ENCODE data around the gene AFDN.
"Not testable (repeated sequence)": the region's sequence is repeated elsewhere in the genome, so short reads cannot be mapped to it uniquely, and the experiment has no call there.

The AFDN gene

DNA sequence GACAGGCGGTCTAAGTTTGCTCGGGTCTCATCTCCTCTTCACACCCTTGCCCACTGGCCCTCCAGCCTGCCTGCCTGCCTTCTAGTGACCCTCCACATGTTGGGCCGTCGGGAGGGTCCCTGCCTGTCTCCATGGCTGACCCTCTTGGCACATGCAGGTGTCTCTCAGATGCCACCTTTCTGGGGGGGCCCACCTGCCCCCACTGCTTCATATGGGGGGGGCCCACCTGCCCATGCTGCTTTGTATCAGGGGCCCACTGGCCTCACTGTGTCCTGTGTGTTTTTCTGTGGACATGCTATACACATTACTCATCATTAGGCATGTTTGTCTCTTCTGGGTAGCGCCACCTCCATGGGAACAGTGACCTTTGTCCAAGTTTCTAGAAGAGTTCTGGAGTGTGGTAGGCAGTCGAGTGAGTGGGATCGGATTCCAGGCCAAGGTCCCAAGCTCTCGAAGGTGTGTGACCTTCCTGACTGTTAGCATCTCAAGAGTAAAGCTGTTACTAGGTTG is 130.3 kb downstream of the AFDN start:
- no peak for DNase-seq

DNA sequence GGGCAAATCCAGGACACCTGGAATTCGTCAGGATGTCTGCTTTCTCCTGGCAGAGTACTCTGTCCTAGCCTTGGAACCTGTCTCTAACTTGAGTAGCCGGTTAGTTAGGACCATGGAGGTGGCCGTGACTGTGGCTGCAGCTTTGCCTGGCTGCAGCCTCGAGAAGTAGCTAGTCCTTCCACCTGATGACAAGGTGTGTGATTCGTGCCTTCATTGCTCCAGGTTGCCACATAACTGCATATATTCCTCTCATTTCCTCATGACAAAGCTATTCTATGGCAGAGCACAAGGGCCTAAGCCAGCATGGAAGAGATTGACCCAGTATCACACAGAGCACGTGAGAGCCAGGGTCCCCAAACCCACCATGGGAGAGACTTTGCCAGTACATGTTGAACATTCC is 130.9 kb downstream of the AFDN start:
- DNase-seq = no peak

DNA sequence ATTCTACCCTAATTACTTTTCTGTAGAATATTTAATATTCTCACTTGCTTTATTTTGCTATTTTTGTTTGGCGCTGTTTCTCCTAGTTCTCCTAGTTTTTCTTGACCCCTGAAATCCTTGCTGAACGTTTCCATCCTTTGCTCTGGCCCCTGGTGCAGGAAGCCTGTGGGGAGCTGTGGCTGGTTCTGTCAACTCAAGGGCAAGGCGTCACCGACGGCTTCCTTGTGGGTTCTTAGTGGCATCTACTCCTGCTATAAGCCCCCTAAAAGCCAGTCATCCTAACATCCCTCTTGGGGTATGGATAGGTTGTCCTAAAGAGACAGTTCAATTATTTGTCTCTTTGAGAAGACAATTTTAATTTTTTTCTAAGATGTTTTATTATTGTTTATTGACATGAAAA is 133.9 kb downstream of the AFDN start:
- DNase-seq = no peak

DNA sequence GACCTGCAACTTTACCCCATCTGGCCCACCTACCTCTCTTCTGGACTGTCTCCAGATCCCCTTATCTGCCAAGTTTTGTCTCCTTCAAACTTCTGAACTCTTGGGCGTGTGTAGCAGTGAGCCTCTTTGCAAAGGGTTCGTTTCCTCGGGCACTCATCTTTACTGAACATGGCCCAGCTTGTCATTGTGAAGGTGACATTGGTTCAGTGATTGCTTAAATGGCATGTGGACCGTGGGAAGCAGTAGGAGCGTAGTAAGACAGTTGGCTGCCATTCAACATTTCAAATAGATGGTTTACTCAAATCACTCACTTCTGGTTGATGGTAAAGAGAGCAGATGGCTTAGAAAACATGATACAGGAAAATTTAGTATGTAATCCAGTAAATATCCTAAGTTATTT is 136.0 kb downstream of the AFDN start:
- DNase-seq = no peak

DNA sequence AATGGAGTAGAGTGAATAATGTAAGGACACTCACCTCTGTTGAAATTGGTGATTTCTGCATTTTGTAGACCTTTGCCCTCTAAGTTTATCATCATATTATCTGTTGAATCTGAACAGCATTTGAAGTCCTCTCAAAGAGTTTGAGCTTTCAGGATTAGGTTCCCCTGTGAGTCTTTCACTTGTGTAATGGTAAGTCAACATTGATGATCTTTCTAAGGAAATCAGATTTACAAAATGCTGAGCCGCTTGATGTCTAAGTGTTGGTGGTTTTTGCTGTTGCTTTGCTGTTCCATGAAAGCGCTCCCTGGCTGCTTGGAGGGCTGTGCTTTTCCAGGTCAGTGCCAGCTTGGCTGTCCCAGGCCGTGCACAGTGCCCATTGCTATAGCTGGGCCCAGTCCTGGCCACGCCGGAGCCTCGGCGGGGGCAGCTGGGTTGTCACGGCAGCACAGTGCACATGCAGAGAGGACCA is 136.9 kb downstream of the AFDN start:
- no peak for DNase-seq

DNA sequence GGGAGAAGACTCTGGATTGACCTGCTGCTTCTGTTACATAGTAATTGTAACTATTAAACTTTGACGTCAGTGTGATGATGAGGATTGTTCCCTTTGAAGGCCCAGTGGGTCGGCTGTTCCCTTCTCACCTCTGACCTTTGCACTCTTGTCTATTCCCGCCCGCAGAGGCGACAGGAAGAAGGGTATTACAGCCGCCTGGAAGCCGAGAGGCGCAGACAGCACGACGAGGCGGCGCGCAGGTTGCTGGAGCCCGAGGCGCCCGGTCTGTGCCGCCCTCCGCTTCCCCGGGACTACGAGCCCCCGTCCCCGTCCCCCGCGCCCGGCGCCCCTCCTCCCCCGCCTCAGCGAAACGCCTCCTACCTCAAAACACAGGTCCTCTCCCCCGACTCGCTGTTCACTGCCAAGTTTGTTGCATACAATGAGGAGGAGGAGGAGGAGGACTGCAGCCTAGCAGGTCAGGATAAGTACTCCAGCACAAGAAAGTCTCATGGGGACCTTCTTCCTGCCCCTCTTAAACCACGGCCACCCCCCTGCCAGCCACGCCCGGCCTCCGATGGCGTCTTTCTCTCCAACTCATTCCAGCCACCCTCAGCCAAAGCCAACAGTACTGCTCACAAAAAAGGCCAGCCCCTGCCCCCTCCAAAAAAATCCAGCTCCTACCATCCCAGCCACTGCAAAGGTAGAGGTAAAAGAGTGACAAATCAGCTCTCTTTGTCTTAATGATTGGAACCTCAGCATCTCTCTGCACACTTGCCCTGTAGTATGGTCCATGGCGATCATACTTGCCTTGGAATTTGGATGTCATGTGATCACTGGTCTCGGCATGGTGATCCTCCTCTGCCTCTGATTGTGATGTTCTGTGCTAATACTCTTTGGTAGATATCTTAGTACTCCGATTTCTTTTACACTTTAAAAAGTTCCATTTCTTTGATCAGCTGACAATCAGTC is 139.2 kb downstream of the AFDN start:
- DNase-seq = no peak

DNA sequence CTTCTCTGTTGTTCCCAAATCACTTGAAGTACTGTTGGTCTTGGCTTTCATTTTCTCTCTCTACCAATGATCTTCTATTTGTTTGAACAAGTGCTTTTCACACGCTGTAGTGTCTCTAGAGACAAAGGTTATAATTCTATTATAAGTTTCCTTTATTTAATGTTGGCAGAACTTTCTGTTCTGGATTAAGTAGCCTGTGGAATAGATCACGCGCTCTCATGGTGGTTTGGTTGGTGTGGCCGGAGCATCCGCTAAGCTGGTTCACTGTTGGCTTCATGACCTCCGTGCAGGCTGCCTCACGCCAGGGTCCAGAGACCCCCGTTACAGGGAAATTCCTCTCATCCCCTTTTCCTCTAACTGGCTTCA is 139.8 kb downstream of the AFDN start:
- no peak for DNase-seq

DNA sequence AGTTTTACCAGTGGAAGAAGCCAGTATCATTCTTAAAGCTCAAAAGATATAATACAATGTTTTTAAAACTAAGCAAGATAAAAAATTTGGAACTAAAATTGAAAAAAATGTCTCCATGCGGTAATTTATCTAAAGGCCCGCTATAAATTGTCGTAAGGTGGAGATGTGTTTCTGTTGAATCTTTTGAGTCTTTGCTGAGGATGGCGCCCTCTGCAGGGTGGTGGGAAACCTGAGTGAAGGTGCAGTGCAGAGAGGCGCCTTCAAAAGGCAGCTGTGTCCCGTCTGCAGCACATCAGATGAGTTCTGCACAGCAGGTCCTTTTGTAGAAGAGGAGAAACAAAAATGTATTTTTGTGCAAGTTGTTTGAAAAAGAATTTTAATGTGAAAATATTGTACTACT is 141.4 kb downstream of the AFDN start:
- no peak for DNase-seq

DNA sequence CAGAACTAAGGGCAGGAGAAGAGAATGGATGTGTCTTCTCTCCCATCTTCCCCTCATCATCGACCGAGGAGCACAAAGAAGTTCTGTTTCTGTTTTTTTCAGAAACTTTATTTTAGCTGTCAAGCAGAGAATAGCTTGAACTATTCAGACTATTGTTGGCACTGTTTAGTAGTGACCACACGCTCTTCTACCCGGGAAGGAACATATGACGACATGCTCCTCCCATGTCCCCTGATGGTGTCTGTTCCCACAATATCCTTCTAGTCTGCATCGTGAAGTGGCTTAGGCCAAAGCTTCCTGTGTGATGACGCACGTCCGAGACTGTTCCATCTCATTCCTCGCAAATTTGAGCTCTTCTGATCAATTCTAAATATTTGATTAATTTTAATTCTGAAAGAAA is 143.5 kb downstream of the AFDN start:
- no peak for DNase-seq

DNA sequence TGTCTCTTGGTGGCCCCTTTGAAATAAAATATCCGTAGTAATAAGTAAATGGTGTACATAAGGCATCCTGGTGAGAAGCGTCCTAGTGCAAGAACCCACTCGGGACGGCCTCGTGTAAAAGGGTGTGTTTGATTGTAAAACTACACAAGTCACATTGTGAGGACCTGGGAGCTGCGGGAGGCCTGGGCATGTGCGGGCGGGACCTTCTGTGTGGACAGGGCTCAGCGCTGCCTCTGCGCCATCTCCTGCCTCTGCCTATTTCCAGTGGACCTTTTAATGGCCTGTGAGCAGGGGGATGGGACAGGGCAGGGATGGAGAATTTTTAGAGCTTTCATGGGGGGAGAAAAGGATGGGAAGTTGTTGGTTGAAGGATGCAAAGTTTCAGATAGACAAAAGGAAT is 145.5 kb downstream of the AFDN start:
- no peak for DNase-seq

DNA sequence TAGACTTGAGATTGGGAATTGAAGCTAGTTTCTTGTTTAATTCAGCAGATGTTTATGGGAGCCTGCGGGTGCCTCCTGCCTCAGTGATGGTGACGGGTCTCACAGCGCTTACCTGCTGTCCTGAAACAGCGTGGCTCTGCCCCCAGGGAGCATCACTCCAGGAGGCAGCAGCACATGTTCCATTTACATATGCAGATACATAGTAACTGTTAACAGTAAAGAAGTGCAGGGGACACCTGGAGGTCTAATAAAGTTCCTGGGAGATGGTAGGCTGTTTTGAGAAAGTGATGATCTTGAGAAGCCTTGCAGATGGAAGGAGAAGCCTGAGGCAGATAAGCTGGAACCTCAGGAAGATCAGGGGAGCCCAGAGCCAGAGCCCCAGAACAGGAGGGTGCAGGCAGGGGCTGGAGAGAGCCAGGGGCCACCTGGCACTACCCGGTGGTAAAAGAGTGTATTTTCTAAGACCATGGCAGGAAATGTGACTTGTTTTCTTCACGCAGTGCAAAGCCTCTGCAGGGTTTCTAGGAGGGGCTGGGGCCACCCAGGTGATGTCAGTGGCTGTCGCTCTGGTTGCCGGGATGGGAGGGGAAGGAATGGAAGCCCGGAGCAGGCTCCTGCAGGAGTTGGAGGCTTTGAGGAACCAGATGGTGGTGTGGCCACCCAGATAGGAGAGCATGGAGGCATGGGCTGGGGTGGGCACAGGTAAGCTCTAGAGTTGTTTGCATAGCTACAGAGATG is 146.6 kb downstream of the AFDN start:
- DNase-seq = no peak

DNA sequence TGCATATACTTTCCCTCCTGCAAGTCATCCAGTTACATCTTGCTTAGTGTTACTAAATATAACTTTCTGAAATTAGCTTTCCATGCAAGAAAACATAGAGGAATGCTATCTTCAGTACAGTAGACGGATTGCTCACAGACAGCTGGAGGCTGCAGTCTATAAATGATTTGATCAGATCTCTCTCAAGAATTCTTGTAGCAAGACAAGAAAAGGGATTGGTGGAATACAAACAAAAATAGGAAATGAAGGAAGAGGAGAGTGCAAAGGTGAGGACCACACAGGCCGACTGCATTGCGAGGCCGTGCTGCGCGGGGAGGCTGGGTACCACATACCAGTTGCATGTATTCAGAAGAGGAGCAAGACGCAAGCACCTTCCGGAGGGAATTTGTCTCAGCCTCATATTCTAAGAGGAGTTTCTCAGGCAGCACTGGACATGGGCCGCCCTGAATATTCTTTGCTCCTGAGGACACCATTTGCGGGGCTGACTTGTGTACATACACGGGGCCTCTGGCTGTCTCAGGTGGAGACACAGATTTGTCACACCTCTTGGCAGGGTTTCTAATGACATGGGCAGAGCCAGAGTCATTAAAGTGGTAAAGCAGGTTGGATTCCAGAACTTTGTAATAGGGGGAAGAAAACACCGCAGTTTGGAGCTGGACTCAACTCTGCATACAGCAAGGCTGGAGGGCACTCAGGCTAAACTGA is 148.1 kb downstream of the AFDN start:
- no peak for DNase-seq

DNA sequence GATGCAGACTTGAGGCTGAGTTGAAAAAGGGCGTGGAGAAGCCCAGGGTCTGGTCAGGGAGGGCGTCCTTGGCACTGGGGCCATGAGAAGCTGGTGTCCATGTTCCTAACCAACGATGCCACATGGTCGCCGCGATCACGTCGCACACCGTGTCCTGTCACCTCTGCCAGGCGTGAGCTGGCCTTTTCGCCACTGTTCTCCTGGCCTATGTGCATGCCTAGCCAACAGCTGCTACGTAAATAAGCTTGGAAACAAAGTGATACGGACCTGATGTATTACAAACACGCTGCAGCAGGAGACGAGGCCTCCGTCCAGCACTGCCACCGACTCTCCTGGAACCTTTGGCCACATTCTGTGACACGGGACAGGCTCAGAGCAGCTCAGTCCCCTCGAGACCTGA is 148.7 kb downstream of the AFDN start:
- DNase-seq = no peak

DNA sequence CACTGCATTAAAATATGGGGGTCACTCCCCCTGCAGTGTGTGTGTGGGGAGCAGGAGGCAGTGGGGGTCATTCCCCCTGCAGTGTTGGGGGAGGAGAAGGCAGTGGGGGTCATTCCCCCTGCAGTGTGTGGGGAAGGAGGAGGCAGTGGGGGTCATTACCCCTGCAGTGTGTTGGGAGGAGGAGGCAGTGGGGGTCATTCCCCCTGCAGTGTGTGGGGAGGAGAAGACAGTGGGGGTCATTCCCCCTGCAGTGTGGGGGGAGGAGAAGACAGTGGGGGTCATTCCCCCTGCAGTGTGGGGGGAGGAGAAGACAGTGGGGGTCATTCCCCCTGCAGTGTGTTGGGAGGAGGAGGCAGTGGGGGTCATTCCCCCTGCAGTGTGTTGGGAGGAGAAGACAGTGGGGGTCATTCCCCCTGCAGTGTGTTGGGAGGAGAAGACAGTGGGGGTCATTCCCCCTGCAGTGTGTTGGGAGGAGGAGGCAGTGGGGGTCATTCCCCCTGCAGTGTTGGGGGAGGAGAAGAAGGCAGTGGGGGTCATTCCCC is 149.5 kb downstream of the AFDN start:
- DNase-seq = not testable (repeated sequence)

DNA sequence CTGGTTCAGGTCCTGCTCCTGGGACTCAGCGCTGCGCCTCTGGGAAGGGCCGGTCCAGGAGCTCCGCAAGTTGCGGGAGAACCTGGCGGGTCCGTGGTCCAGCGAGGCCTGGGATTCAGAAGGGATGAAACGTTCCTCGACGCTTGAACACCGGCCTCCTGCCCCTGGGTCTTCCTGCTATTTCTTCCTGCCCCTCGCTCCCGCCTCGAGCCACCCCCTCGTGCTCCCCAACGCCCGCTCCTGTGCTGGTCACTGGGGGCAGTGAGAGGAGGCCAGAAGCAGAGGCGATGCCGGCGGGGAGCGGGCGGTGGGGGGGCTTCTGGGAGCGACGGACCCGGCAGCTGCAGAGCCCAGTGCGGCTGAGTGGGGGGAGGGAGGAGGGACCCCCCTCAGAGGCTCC is 150.0 kb downstream of the AFDN start:
- DNase-seq = no peak

DNA sequence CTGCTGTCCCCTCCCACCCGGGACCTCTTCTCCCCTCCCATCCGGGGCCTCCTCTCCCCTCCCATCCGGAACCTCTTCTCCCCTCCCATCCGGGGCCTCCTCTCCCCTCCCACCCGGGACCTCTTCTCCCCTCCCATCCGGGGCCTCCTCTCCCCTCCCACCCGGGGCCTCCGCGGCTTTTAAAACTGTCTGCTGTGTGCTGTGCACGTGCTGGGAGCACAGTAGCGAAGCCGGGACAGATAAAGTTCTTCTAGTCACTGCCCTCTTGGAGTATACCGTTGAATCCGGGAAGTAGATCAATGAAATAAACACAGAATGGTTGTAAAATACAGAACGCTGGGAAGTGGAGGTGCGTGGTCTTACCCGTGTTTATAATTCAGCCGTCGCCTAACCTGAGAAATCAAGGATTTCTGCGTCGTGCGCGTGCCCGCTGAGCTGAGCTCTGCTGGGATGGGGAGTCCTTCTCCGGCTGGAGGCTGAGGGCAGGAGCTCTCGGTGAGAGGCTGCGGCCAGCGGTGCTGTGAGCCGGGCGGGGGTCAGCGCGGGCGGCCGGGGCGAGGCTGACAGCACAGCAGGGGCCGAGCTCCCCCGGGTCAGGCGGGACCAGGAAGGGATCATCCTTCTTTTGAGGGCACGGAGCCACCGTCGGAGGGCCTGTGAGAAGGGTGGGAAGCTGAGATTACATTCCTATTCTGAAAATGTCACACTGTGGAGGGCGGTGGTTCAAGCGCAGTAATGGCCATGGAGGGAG is 151.2 kb downstream of the AFDN start:
- DNase-seq = no peak

DNA sequence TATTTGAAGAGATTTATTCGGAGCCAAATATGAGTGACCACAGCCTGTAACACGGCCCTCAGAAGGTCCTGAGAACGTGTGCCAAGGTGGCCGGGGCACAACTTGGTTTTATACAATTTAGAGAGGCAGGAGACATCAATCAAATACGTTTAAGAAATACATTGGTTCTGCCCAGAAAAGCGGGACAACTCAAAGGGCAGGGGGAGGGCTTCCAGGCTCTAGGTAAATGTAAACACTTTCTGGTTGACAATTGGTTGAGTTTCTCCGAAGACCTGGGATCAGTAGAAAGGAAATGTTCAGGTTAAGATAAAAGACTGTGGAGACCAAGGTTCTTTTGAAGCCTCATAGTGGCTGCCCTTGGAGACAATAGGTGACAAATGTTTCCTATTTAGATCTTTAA is 151.9 kb downstream of the AFDN start:
- no peak for DNase-seq

DNA sequence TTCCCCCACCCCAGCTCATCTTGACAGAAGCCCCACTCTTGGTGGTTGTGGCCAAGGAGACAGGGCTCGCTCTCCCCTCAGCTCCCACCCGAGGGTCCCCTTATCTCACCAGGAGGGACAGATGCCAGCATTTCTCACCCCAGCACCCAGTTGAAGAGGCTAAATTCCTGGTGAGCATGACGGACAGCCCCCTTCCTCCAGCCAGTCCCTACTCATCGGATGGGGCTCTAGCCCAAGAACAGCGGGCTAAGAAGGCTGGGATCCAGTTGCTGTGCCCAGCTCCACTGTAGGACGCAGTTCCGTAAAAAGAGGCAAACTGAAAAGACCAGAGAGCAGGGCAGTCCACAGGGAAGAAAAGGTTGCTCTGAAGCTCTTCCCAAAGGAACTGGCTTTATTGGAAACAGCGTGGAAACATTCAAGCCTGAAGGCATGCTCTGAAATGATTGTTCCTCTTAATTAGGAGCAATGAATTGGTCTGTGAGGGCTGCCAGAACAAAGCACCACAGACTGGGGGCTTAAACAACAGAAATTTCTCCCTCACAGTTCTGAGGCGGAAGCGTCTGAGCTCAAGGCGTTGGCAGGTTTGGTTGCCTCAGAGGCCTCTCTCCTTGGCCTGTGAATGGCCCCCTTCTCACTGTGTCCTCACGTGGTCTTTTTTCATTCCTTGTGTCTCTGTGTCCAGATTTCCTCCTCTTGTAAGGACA is 152.9 kb downstream of the AFDN start:
- DNase-seq = no peak

DNA sequence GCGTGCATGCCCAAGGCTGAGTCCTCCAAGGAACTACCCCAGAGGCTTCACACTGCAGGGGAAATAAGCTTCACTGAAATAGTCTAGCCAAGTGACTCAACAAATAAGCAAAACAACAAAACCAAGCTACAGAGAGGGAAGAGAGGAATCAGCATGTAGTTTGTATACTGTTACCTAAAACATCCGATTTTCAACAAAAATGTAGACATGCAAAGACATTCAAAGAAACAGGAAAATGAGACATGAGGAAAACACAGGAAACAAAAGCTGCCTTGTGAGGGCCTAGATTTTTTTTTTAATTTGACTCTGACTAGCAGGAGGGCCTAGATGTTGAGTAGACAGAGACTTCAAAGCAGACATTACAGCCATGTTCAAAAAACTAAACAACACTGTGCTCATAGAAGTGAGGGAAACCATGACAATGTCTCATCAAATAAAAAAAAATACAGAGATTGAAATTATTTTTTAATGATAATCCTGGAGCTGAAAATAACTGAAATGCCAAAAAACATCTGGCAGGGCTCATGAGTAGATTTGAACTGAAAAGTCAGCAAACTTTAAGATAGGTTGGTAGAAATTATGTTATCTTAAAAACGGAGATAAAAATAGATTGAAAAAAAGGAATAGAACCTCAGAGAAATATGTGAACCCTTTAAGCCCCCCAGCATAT is 154.3 kb downstream of the AFDN start:
- DNase-seq = no peak

DNA sequence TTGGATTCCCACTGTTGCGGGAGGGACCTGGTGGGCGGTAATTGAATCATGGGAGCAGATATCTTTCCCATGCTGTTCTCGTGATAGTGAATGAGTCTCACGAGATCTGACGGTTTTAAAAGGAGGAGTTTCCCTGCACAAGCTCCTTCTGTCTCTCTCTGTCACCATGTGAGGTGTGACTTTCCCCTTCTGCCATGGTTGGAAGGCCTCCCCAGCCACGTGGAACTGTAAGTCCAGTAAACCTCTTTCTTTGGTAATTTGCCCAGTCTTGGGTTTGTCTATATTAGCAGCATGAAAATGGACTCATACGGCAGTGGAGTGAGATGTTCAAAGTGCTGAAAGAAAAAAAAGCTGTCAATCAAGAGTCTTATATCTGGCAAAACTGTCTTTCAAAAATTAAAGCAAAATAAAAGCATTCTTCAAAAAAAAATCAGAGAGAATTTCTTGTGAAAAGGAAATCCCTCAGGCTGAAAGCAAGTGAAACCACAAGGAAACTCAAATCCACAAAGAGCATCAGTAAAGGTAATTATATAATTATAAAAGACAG is 155.3 kb downstream of the AFDN start:
- DNase-seq = no peak

All from SHP77 treated with DMSO at 0.1 percent for 48 hours (cell line).